ENCODE results near the gene PC.
A peak's percentile ranks its signal among the peaks of the same experiment; 100 is the strongest.
"Not testable (repeated sequence)": the region's sequence is repeated elsewhere in the genome, so short reads cannot be mapped to it uniquely, and the experiment has no call there.

Gene PC

GRCh38 chr11:66967670-66968425, 9.7 kb upstream of the PC start:
- no peak overlapping the region for H3K4me3 ChIP-seq (ENCODE audit: low read depth, low read length)
- in situ Hi-C loops (cut with HindIII; ENCODE audit: low sequenced_read_pairs): no loop called here
- TF ChIP-seq CTCF (IDR thresholded peaks at IDR 0.05; ENCODE audit: low read depth, low read length): no peak
- DNase-seq (ENCODE audit: low read depth, low spot score): peak; percentile 88

- TF ChIP-seq CTCF (IDR thresholded peaks at IDR 0.05; ENCODE audit: low read depth, low read length): no peak
- DNase-seq (ENCODE audit: low read depth, low spot score): no peak
- no peak overlapping the region for H3K4me3 ChIP-seq (ENCODE audit: low read depth, low read length)
- in situ Hi-C loops (cut with HindIII; ENCODE audit: low sequenced_read_pairs): no loop called here
These were observed 8.2 kb upstream of the PC start for GRCh38 chr11:66966351-66966750.

GRCh38 chr11:66964495-66964894, 6.3 kb upstream of the PC start:
- in situ Hi-C loops (cut with HindIII; ENCODE audit: low sequenced_read_pairs): no loop called here
- no peak for DNase-seq (ENCODE audit: low read depth, low spot score)
- H3K4me3 ChIP-seq (ENCODE audit: low read depth, low read length): no peak overlapping the region
- no peak for TF ChIP-seq CTCF (IDR thresholded peaks at IDR 0.05; ENCODE audit: low read depth, low read length)

GRCh38 chr11:66962801-66963200, 4.6 kb upstream of the PC start:
- DNase-seq (ENCODE audit: low read depth, low spot score): no peak
- no peak overlapping the region for H3K4me3 ChIP-seq (ENCODE audit: low read depth, low read length)
- in situ Hi-C loops (cut with HindIII; ENCODE audit: low sequenced_read_pairs): no loop called here
- no peak for TF ChIP-seq CTCF (IDR thresholded peaks at IDR 0.05; ENCODE audit: low read depth, low read length)

GRCh38 chr11:66962247-66962646, 4.1 kb upstream of the PC start:
- no peak for DNase-seq (ENCODE audit: low read depth, low spot score)
- no peak overlapping the region for H3K4me3 ChIP-seq (ENCODE audit: low read depth, low read length)
- TF ChIP-seq CTCF (IDR thresholded peaks at IDR 0.05; ENCODE audit: low read depth, low read length): no peak
- in situ Hi-C loops (cut with HindIII; ENCODE audit: low sequenced_read_pairs): no loop called here

GRCh38 chr11:66961691-66962213, 3.6 kb upstream of the PC start:
- in situ Hi-C loops (cut with HindIII; ENCODE audit: low sequenced_read_pairs); DNase-seq (ENCODE audit: low read depth, low spot score); H3K4me3 ChIP-seq (ENCODE audit: low read depth, low read length): not testable (repeated sequence)

GRCh38 chr11:66958956-66959274, 732 bp upstream of the PC start:
- DNase-seq (ENCODE audit: low read depth, low spot score): no peak
- no peak for TF ChIP-seq CTCF (IDR thresholded peaks at IDR 0.05; ENCODE audit: low read depth, low read length)
- H3K4me3 ChIP-seq (ENCODE audit: low read depth, low read length): peak overlapping the region; percentile 24
- in situ Hi-C loops (cut with HindIII; ENCODE audit: low sequenced_read_pairs): no loop called here
